KBM-7 (cell line): ENCODE data around the gene ANTKMT.

Source experiments
- DNase-seq: peaks from one replicate; pipeline ENCODE4 v3.0.0-alpha.2; 2015
- in situ Hi-C: fragments of 300-500 bp; cut with MboI; formaldehyde crosslinking; loops from 2 replicates; pipeline ENCODE4 v1.14.3; 2020; ENCODE audit warnings: low sequenced_read_pairs, low pct_unique_long_range_greater_than_20kb, mixed read lengths

Gene ANTKMT

GRCh38 chr16:766820-767640 is 46.1 kb downstream of the ANTKMT start:
- in situ Hi-C loops, result no loop called here
- no peak for DNase-seq

- in situ Hi-C loops, result no loop called here
- no peak for DNase-seq
These were observed 46.8 kb downstream of the ANTKMT start for GRCh38 chr16:767743-768235.

- in situ Hi-C loops, result no loop called here
- DNase-seq, result no peak
These were observed 47.5 kb downstream of the ANTKMT start for GRCh38 chr16:768428-768827.

GRCh38 chr16:769184-769784 is 48.3 kb downstream of the ANTKMT start:
- DNase-seq, result no peak
- in situ Hi-C loops, result no loop called here

GRCh38 chr16:769934-770333 is 49.0 kb downstream of the ANTKMT start:
- in situ Hi-C loops, result no loop called here
- no peak for DNase-seq

- no peak for DNase-seq
- in situ Hi-C loops, result no loop called here
These were observed 49.5 kb downstream of the ANTKMT start for GRCh38 chr16:770411-770810.
